Esophagus muscularis mucosa (tissue), 4 donors: ENCODE measurements around the gene ENKUR. TPM values are rescaled to one million over a fixed set of nuclear protein-coding genes. Genes with fewer than 3 reads are reported as not detected.

Experiments used
- DNase-seq: peaks from one replicate; pipeline ENCODE4 v3.0.0-alpha.2; 2017; ENCODE audit errors: extremely low spot score
- H3K27ac ChIP-seq, 4 donors: fragments of 200-600 bp; sonication (generic); replicated peaks in 1 of 4; 1 replicate in 3 of 4; 2 replicates in 1 of 4; pipeline ENCODE4 v1.5.1; 2016 to 2019; ENCODE audit warnings: mild to moderate bottlenecking in 1 of 4
- H3K27me3 ChIP-seq, 4 donors: fragments of 200-600 bp; sonication (generic); one replicate each; pipeline versions ENCODE4 v1.5.1 to v1.6.0; 2016 to 2019
- H3K36me3 ChIP-seq, 4 donors: fragments of 200-600 bp; sonication (generic); one replicate each; pipeline ENCODE4 v1.5.1; 2016 to 2019
- H3K4me1 ChIP-seq, 4 donors: fragments of 200-600 bp; sonication (generic); one replicate each; pipeline ENCODE4 v1.5.1; 2016 to 2019
- H3K4me3 ChIP-seq, 4 donors: fragments of 200-600 bp; sonication (generic); 1 replicate in 2 of 4; 2 replicates in 2 of 4; pipeline ENCODE4 v1.5.1; 2016 to 2019; ENCODE audit warnings: mild to moderate bottlenecking in 4 of 4, moderate library complexity in 1 of 4
- H3K9me3 ChIP-seq, 4 donors: fragments of 200-600 bp; sonication (generic); 1 replicate in 3 of 4; 2 replicates in 1 of 4; pipeline ENCODE4 v1.5.1; 2016 to 2019
- EP300 ChIP-seq: sonication (generic); formaldehyde crosslinking; IDR thresholded peaks from one replicate; pipeline ENCODE4 v1.6.1; 2017; ENCODE audit warnings: antibody characterized with exemption
- POLR2A ChIP-seq: fragments of 450-650 bp; IDR thresholded peaks from one replicate; pipeline ENCODE4 v1.6.1; 2017; ENCODE audit warnings: antibody characterized with exemption, moderate library complexity, mild to moderate bottlenecking, low read depth
- POLR2AphosphoS5 ChIP-seq, 2 donors: sonication (generic); formaldehyde crosslinking; IDR thresholded peaks; one replicate each; pipeline ENCODE4 v1.6.1; 2017; ENCODE audit warnings: antibody characterized with exemption in 2 of 2
- WGBS: methylation state at CpG from one replicate; pipeline ENCODE4 v1.1.5; 2018; 5-methylcytosine and 5-hydroxymethylcytosine counted together
- intact Hi-C: fragments of 100-400 bp; cut with DNase I; formaldehyde crosslinking; loops from one replicate; pipeline ENCODE4 v1.15.1; 2023
- total RNA-seq, 4 donors: library from RNA; depleted of rRNA; stranded (reverse); fragments of >200 nt; gene quantifications; one replicate each; pipeline versions ENCODE4 v1.1.0 to v1.2.1, GENCODE V29; 2016
- TF ChIP-seq, protein P1 (sequence below), 3 experiments: fragments of 200-600 bp in 2 of 3; fragments of 450-650 bp in 1 of 3; sonication (generic) in 2 of 3; IDR thresholded peaks; one replicate each; pipeline ENCODE4 v1.5.1; 2017 to 2019; ENCODE audit warnings: antibody characterized with exemption in 3 of 3, mild to moderate bottlenecking in 2 of 3, moderate library complexity in 1 of 3

ENKUR gene
- total RNA-seq, 4 donors from 2014 or later: 0.17 TPM; not detected in 3

DNA sequence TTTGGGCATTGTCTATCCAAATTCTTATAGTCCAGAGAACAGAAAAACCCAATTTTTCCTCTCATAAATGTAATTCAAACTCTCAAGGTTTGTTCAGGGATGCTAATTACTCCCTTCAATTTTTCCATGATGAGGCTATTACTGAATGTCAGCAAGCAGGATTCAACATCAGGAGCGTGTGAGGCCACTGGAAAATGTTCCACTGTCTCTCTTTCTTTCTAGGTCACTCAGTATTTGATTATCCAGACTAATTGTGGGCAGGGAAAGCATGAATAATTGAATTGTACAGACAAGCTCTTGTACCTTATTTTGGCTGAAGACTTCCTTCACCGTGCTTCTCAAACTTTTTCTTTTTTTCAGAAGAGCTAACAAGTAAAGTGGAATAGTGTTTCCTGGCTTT lies 31.1 kb upstream of the ENKUR start:
- H3K27me3 ChIP-seq: no peaks in the 10 kb centered on the region
- TF ChIP-seq POLR2AphosphoS5 (IDR thresholded peaks at IDR 0.05): no peak
- no peak for TF ChIP-seq EP300
- no peak for TF ChIP-seq POLR2A
- TF ChIP-seq, protein P1, sequence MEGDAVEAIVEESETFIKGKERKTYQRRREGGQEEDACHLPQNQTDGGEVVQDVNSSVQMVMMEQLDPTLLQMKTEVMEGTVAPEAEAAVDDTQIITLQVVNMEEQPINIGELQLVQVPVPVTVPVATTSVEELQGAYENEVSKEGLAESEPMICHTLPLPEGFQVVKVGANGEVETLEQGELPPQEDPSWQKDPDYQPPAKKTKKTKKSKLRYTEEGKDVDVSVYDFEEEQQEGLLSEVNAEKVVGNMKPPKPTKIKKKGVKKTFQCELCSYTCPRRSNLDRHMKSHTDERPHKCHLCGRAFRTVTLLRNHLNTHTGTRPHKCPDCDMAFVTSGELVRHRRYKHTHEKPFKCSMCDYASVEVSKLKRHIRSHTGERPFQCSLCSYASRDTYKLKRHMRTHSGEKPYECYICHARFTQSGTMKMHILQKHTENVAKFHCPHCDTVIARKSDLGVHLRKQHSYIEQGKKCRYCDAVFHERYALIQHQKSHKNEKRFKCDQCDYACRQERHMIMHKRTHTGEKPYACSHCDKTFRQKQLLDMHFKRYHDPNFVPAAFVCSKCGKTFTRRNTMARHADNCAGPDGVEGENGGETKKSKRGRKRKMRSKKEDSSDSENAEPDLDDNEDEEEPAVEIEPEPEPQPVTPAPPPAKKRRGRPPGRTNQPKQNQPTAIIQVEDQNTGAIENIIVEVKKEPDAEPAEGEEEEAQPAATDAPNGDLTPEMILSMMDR (IDR thresholded peaks at IDR 0.05): no peak
- H3K27ac ChIP-seq: no peak overlapping the region
- 59% methylated on average over 2 of the region's 2 CpGs for WGBS
- H3K4me3 ChIP-seq: no peak overlapping the region
- no peak for DNase-seq
- intact Hi-C loops: no loop called here
- no peaks in the 10 kb centered on the region for H3K9me3 ChIP-seq
- H3K4me1 ChIP-seq: no peaks in the 10 kb centered on the region
- H3K36me3 ChIP-seq: no peaks in the 10 kb centered on the region

DNA sequence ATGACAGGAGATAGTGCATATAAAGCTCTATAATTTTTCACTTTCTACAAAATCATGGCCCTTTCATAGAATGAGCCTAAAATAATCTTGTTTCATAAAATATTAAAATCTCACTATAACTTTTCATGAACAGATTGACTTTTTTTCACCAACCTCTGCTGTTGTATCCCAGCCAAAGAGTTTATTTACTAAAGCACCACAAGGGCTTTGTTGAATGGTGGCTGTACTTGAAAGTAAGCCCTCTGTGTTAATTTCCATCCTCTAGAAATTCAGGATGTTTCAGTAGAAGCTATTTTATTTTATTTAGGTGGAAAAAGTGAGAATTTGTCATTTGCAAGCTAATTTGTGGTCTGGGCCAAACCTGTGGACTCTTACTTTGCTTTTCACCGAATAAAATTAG lies 30.7 kb upstream of the ENKUR start:
- WGBS: 82% methylated on average over 1 of the region's 1 CpG
- Histone ChIP-seq H3K27me3 (no peaks in the 10 kb centered on the region), H3K36me3 (no peaks in the 10 kb centered on the region), H3K4me3 (no peak overlapping the region), H3K27ac (no peak overlapping the region), H3K4me1 (no peaks in the 10 kb centered on the region), H3K9me3 (no peaks in the 10 kb centered on the region)
- intact Hi-C loops: no loop called here
- no peak for DNase-seq
- no peak for TF ChIP-seq POLR2A
- TF ChIP-seq, protein P1 (IDR thresholded peaks at IDR 0.05): no peak

DNA sequence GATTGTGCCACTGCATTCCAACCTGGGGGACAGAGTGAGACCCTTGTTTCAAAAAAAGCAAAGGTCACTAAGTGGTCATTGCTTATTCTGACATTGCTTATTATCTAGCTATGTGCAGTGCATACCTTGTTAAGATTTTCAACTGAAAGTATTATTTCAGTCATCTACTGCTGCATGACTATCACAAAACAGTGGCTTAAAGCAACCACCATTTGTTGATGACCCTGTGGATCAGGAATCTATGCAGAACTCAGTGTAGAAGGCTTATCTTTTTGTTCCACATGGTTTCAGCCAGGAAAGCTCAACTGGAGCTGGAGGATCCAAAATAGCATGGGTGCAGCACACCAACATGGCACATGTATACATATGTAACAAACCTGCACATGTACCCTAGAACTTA lies 23.6 kb upstream of the ENKUR start:
- no peaks in the 10 kb centered on the region for H3K4me1 ChIP-seq
- H3K27ac ChIP-seq: no peak overlapping the region
- no peak overlapping the region for H3K4me3 ChIP-seq
- no peak for TF ChIP-seq POLR2AphosphoS5 (IDR thresholded peaks at IDR 0.05)
- no peak for TF ChIP-seq POLR2A
- TF ChIP-seq EP300: no peak
- TF ChIP-seq, protein P1 (IDR thresholded peaks at IDR 0.05): no peak
- no peak for DNase-seq
- no peaks in the 10 kb centered on the region for H3K36me3 ChIP-seq
- no peaks in the 10 kb centered on the region for H3K9me3 ChIP-seq
- intact Hi-C loops: no loop called here
- no peaks in the 10 kb centered on the region for H3K27me3 ChIP-seq

DNA sequence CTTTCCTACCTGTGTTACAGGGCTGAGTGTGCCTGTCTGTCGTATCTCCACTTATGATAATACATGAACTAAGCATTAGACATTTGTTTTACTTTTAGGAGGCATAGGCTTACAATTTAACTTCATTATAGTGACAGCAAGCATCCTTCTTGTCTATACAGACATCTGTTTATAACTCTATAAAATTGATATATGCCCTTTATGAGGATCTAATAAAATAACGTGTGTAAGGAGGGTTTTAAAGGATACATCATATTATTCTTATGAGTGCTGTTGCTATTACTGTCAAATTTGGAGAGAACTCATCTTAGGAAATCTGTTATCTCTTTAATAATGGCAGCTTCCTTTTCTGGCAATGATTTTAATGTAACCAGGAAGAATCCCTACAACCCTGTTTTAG lies 22.4 kb upstream of the ENKUR start:
- H3K27ac ChIP-seq: no peak overlapping the region
- intact Hi-C loops: no loop called here
- 32% methylated on average over 2 of the region's 2 CpGs for WGBS

DNA sequence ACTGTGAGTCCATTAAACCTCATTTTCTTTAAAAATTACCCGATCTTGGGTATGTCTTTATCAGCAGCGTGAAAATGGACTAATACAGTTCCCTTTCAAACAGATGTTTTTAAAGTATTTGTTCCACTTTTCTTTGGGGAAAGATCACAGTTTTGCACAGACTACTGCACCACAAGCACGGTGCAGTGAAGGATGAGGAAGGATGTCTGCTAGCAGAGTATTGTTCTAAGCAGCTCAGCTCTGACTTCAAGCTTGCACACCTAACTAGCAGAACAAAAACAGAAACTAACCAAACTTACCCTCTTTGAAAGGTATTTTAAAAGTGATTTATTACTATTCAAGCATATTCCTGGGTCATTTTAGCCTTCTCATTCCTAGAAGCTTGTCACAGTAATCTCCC lies 20.4 kb upstream of the ENKUR start:
- TF ChIP-seq EP300: no peak
- TF ChIP-seq POLR2A: no peak
- TF ChIP-seq, protein P1 (IDR thresholded peaks at IDR 0.05): no peak
- no peak for TF ChIP-seq POLR2AphosphoS5 (IDR thresholded peaks at IDR 0.05)
- Histone ChIP-seq H3K9me3 (no peaks in the 10 kb centered on the region), H3K4me1 (no peaks in the 10 kb centered on the region), H3K4me3 (no peak overlapping the region), H3K27me3 (no peaks in the 10 kb centered on the region), H3K36me3 (no peaks in the 10 kb centered on the region), H3K27ac (no peak overlapping the region)
- 45% methylated on average over 3 of the region's 3 CpGs for WGBS
- intact Hi-C loops: no loop called here
- DNase-seq: no peak

More for the DNA sequence above, 22.4 kb upstream of the ENKUR start:
- DNase-seq: no peak
- Histone ChIP-seq H3K36me3 (no peaks in the 10 kb centered on the region), H3K4me3 (no peak overlapping the region), H3K27me3 (no peaks in the 10 kb centered on the region), H3K4me1 (no peaks in the 10 kb centered on the region), H3K9me3 (no peaks in the 10 kb centered on the region)
- TF ChIP-seq EP300 (no peak), POLR2A (no peak), POLR2AphosphoS5 (IDR thresholded peaks at IDR 0.05) (no peak)
- TF ChIP-seq, protein P1 (IDR thresholded peaks at IDR 0.05): no peak
